Activated T-cell treated with anti-CD3 and anti-CD28 coated beads, Interleukin-2, amount 50 U/mL, for 1 hour (primary cell): ENCODE data around the gene KBTBD12.

Source experiments
- DNase-seq: peaks from one replicate; pipeline ENCODE4 v3.0.0-alpha.2; 2020

KBTBD12 gene

DNA sequence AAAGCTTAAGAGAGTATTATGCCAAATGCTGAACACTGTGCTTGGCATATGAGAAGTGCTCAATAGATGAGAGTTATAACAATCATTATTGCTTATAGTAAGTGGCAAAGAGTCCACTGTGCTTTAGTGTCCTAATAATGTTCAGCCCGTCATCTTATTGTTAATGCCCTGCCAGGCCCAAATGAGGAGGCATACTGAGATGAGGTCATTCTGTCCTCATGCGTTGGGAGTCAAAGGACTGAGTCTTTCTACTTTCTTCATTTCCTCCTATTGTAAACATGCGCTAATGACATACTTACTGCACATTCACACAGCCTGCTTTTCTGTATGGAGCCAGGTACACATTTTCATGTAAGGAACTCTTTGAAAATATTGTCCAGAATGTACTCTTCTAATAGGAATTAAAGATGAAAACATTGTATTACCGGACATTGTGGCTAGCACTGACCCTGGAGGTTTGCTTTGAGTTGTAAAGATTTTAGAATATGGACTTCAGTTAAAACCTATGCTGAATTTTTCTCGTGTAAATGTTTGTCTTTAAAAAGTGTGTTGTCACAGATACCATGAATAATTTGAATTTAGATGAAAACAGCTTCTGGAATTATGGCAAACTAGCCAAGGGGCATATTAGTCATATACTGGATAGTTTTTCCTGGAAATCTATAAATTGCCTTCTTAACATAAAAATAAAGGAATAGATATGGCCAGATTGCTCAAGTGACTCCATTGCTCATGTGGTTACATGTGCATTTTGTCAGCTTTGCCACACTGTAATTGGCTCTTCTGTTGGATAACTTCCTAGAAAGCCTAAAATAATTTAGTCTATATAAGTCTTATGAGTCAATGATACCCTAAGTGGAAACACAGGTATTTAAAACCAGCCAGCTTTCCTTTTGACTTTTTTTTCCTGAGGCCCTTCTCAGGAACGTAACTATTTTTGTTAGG, 38.3 kb downstream of the KBTBD12 start:
- no peak for DNase-seq

DNA sequence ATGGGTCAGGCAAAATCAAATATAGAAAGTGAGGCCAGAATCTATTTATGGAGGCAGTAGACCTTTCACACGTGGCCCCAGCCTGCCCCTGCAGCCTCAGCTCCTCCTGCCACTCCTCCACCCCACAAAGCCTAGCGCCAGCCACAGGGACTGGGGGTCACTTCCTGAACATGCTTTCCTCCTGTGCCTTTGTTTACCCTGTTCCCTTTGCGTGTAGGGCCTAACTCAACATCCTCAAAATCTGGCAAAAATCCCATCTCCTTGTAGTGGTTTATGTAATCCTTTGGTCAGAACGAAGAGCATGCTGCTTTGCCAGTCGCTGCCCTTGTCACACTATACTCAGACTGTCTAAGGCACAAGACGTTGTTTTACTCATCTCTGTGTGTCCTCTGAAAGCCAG, 39.6 kb downstream of the KBTBD12 start:
- no peak for DNase-seq

DNA sequence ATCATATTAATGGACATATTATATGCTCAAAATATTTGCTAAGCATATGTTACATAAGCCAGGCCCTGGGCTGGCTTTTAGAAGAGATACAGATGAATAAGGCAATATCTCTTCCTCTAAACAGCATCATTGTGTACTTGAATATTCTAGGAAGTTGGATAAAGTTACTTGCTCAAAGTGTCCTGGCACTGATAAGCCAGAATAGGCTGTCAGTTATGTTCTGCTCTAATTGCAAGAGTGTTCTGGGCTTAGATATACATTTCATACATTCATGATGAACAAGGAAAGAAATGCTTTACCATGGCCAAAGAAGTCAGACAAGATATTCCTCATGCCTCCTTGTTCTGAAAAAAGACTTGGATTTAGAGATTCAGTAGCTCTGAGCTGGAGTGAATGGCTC, 40.7 kb downstream of the KBTBD12 start:
- no peak for DNase-seq

DNA sequence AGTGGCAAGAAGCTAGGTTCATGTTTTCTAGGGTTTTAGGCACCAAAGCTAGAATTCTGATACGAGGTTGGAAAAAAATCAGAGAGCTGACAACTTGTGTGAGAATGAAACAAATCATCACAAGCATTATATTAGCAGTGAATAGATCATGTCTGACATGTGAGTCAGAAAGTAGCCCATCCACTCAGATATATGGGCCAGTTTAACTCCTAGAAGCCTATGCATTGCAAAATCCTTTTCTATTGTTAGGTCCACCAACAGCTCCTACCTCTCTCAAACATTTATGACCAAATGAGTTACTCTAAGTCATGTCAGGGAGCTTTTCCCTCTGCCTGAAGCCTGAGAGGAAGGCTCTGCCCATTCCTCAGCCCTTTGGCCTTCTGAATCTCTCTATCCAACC, 44.0 kb downstream of the KBTBD12 start:
- DNase-seq: no peak

DNA sequence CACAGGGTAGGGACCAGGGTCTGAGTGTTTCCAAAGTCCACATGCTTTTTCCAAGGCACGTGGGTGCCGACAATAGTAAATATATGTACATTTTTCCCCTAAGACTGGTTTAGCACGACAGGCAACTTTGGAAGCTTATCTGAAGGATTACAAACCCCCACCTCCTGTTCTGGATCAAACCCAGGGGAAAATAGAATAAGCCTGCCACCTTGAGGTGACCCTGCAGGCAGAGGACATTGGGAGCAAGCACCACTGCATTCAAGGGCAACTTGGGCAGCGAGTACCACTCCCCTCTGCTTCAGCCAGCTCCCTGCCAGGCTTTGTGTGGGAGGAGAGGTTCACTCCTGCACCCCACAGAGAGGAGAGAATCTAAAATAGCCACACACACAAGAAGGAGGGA, 44.8 kb downstream of the KBTBD12 start:
- no peak for DNase-seq

DNA sequence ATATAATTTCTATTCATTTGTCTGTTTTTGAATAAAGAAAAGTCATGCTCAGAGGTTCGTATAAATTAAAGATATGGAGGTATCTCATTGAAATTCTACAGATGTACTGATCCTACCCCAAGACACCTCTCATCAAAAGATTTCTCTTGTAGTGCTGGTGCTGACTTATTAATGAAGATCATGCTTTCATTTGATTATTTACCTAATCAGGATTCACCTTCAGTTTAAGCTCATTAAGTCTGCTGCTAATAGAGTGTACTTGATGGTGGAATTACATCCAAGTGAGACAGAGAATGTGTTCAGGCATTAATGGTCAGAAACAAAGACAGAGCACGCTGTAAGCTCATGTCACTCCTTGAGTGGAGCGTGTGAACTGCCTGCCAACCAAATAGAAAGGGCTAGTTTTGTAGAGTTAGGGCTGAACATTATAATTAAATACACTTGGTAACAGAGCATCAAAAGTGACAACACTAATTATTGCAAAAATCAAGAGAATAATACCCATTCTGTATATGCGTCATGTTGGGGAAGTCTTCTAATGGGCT, 45.5 kb downstream of the KBTBD12 start:
- no peak for DNase-seq

DNA sequence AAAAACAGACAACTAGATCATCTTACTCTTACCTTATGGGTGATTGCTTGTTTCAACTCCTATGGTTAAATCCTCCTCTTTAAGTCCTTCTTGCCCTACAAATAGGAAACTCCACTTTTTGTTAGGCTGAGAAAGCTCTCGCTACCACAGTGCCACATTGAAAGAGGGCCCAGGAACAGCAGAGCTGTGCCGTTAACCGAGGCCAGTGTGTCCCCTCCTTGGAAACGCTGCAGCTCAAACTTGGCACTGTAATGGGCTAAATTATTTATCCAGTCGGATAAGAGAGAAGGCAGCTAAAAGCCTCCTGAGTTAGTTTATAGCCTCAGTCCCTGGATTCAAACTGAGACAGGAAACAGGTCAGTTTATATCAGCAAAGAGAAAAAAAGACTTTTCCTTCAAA, 46.1 kb downstream of the KBTBD12 start:
- no peak for DNase-seq

DNA sequence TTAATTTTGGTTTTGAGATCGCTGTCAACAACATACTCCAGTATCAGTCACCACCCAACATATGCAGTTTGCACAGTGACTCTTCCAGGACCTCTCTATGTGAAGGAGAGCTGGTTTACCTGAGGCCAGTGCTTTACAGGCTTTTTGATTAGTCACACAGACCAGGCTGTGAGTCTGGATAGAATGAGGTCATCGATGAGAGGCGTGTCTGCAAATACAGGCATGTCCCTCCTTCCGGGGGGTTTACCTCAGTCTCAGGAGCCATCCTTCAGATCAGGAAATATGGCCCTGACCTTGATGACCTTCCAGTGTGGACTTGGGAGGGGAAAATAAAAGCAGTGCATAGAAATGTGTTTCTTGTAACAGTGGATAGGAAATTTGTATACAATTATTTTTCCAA, 46.9 kb downstream of the KBTBD12 start:
- no peak for DNase-seq

DNA sequence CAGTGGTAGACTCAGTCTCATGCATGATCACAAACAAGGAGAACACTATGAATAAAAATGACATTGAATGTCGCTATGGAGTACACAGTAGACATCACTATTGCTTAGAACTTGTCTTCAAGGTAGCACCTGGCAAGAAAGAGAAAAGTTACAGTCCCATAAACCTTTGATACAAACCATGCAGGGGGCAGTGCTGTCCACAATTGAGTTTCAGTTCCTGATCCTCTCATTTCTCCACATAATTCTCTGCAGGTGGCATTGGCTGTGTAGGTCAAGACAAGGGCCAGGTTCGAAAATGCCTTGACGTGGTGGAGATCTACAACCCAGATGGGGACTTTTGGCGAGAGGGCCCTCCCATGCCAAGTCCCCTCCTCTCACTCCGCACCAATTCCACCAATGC, 47.9 kb downstream of the KBTBD12 start:
- no peak for DNase-seq

DNA sequence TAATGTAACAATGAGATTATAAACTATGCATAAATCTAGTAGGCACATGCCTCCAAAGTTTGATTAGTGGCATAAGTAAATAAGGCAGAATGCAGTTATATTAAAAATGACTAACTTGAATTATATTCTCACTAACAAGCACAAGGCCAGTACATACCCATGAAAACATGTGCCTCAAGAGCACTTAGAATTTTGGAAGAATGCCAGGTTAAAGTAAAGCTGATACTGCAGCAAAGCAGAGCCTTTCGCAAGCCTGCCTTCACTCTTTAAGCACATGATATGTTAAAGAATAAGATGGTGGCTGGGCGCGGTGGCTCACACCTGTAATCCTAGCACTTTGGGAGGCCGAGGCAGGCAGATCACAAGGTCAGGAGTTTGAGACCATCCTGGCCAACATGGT, 49.0 kb downstream of the KBTBD12 start:
- DNase-seq: no peak

DNA sequence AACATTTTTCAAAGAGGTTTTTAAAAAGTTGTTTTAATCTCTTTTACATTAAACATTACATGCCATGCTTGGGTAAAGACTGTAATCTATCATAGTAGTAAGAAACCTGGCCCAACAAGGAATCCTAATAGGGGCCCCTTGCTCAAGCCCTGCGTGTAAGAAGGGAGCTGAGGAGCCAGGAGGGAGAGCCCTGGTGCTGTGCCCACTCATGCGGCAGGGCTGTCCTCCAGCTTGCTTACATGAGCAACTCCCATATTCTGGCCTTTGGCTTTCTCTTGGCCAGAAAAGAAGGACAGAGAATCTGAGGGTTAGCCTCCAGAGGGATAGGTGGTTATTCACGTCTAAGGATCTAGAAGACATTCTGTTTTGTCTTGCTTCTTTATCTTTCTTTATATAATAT, 49.8 kb downstream of the KBTBD12 start:
- no peak for DNase-seq

DNA sequence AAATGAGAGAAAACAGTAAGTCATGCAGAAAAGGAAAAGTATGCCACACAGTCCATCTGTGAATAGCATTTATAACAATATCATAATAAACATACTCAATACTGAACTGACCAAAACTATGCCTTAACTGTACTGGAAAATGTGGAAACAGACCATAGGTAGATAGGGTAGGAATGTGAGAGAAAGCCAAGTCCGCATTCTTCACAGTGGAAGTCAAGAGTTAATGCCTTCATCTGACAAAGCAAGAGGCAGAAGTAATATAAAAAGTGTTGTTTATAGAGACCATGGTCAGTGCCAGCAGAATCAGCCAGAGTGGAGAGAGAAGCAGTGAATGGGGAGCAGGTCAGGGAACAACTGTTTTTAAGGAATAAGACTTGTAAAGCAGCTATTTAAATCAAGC, 52.3 kb downstream of the KBTBD12 start:
- DNase-seq: no peak

DNA sequence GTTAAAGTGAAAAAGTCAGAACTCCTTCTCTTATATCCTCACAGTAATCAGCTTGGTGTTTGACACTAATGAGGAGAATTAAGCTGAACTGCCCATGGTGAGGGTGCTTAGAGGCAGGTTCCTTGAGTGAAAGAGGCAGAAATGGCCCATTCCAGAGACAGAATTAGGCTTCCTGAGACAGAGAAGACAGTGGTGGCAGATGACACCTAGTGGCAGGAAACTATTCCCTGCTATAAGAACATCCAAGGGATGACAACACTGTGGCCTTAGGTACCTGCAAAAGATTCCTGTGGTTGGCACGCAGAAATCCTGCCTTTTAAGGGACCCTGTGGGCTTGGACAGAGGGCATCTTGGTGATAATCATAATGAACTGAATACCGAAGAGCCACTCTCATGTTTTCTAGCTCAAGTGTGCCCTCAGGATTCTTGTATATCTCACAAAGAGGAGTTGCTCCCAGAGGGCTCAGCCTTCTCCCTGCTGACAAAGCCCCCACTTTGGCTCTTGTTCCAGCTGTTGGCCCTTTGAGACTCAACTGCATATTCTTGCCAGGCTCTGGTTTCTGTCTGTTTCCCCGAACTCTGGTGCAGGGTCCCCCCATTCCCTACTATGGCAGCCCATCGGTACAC, 56.0 kb downstream of the KBTBD12 start:
- no peak for DNase-seq

DNA sequence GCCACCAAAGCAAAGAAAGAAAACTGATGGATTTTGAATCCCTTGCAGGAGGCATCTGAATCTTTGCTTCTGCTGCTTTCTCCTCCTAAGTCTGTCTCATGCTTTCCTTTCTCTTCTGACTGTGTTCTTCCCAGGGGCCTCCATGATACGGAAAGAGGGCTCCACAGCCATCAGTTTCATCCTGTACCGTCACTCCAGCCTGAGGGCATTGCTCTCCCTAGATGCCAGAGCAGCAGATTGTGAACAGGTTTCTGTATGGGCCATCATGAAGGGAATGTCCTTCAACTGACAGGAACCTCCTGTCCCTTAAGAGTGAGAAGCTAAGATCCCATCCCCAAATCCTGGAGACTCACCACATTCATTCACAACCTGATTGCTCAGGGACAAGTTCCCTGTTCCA, 59.2 kb downstream of the KBTBD12 start:
- no peak for DNase-seq

DNA sequence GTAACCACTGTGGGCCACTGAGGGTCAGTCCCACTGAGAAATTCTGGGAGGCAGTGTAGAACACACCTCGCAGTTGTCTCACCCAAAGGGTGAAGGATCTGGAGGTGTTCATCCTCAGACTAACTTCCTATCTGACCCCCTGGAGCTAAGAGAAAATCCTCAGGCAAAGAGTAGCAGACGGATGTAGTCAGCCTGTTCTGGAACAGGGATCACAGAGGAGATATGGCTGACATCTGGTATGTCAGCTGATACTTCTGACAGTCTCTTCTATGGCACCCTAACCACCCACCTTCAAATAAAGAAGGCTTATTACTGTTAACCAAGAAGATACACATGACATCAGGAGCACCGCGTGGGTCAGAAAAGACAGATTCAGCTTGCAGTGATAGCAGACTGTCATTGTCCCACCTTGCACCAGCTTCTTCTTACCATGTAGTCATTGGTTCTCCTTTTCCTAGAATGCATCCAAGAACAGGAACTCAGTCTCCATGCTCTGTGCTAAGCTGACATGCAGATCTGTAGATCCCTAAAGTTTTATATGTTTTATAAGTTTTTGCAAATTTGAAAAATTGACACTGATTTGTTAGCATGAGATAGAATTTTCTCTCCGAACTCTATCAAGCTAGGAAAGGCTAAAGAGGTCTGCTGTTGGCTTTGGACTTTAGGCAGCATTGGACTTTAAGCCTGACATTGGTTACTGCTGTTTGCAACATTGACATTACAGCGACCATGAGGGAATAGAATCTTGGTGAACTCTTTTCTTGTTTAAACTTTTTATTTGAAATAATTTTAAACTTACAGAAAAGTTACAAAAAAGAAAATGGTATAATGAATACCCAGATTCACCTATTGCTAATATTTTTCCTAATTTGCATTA, 60.4 kb downstream of the KBTBD12 start:
- no peak for DNase-seq

DNA sequence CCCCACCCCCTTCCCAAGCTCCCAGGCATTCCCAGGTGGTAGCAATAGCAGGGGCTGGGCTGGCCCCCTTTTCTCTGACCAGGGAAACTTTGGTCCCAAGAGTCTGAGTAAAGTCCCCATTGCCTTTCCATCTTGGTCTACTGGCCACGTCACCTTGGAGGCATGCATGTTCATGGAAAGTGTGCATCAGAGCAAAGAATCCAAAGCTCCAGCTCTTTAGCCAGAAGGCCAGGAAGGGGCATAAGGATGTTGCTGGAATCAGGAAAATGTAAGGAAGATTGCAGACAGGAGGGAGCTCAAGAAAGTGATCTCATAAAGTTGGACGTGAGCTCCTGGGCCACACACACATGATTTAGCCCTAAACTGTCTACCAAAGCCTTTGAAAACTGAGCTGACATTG, 63.6 kb downstream of the KBTBD12 start:
- DNase-seq: no peak

DNA sequence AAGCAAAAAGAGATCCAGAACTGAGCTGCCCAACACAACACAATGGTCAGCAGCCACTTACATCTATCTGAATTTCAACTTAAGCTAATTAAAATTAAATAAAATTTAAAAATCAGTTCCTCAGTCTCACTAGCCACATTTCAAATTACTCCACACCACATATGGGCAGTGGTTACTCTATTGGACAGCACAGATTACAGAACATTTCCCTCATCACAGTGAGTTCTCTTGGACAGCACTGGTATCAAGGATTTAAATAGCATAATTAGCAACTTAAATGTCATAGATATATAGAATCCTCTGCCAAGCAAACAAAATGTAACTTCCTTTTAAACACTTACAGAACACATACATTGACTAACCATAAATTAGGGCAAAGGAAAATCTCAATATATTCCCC, 64.4 kb downstream of the KBTBD12 start:
- no peak for DNase-seq

DNA sequence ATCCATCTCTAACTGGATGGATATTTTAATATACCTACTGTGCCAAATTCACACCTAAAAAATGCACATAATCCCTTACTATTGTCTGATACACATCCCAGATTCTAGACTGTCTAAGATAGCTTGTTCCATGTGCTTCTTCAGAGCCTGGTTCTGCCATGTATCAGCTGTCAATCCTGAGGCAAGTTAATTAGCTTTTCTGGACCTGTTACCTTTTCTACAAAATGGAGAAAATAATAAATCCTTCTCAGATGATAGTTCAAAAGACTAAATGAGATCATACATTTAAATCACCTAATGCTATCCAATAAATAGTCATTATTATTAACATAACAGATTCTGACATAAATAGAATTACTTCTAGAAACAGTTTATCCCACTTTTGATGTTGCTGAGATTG, 66.1 kb downstream of the KBTBD12 start:
- no peak for DNase-seq

DNA sequence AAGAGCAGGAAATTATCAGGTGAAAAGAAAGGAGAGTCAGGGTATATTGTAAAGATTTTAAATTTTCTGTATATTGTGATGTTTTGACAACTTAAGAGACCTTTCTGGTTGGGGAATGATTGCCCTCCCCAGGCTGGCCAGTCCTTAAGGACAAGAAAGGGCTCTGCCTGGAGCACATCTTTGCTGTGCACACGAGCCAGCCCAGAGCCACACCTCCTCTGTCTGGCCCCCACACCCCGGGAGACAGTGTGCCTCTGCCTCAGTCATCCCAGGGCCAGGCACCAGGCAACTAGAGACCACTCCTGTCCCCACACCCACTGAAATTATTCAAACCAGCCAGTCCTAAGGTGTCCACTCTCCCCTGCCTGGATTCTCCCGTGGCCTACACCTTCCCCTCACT, 67.1 kb downstream of the KBTBD12 start:
- no peak for DNase-seq

DNA sequence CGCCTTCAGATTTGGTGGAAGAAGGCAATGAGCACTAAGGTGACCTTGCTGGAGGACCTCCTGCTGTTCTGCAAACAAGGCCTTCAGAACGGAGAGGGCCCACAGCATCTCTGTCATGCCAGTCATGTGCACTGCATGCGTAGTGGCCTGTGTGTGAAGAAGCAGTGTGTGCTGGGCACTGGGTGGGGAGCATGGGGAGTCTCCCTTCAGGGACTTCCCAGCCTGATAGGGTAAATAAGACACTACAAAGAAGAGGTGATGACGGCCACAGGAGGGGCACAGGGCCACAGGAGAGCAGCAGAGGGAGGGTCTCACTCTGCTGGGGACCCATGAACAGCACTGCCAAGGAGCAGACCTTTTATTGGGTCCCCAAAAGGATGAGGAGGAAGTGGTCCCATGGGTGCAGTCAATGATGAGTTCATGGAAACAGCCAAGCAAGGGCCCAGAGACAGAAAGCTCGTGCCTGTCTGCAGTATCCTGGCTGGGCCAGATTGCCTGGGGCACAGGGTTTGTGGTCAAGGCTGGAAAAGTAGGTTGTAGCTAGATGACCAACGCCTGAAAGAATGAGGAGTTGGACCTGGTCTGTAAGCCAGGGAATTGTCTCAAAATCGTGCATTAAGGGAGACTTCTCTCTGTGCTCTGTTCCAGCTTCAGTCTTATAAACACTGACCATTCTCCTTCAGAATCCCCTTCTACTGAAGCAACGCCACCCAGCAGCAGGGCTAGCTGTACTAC, 69.4 kb downstream of the KBTBD12 start:
- DNase-seq: no peak

DNA sequence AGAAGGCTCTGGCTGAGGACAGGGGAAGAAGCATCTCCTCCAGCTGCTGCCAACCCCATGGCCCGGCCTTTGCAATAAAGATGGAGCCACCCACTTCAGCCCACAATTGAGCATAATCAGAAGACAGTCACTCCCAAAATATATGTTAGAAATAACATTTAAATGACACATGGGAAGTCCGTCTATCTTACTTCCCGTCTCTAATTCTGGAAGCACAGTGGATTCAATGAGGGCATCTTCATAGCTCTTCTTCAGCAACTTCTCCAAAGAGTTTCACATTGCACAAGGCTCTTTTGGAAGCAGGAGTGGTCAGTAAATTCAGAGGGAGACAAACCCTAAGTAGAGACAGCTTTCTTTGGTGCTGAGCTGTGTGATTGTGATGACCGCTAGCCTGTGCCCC, 70.2 kb downstream of the KBTBD12 start:
- DNase-seq: no peak

DNA sequence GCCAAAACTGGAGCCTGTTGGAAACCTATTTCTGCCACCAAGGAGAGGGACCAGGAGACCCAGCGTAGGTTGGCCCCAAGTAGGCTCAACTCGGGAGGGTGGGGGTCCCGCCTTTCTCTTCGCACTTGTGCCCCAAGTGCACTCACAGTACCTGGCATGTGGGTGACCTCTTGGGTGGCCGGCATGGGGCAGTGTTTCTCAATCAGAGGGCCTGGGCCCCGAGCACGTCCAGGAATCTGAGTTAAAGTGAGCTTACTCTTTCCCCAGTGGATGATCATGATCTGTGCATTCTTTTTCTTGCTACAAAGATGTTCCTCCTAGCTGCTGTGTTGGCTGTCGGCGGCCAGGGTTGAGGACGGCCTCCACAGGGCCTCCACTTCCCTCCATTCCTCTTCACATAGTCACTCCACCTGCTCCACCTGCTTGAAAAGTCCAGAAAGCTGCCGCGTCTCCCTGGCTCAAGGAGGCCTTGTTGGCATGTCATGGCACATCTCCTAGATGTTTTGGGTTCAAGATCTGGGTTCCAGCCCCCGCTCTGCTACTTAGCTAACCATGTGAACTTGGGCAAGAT, 70.7 kb downstream of the KBTBD12 start:
- no peak for DNase-seq
